Measurements from ENCODE around the gene PAK2.
"Not testable (repeated sequence)": the region's sequence is repeated elsewhere in the genome, so short reads cannot be mapped to it uniquely, and the experiment has no call there.

Gene PAK2

DNA sequence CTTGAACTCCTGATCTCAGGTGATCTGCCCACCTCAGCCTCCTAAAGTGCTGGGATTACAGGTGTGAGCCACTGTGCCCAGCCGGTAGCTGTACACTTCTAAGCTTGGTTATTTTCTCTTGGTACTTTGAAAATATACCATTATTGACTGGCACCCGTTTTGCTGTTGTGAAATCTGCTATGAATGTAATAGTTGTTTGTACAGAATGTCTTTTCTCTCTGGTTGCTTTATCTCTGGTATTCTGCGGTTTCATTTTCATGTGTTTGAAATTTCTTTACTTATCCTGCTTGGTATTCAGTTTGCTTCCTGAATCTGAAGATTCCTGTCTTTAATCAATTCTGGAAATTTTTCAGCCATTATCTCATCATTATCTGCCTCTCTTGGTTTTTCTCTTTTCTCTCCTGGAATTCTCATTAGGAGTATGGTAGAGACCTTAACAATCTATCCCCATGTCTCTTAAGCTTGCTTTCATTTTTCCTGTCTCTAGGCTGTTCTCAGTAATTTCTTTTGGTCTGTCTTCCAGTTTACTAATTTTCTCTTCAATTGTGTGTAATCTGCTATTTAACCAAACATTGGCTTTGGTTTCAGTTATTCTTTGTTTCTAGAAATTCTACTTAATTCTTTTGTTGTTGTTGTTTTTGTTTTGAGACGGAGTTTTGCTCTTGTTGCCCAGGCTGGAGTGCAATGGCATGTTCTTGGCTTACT is 2.8 kb upstream of the PAK2 start:
- DNase-seq (ENCODE audit: low read depth), result no peak

DNA sequence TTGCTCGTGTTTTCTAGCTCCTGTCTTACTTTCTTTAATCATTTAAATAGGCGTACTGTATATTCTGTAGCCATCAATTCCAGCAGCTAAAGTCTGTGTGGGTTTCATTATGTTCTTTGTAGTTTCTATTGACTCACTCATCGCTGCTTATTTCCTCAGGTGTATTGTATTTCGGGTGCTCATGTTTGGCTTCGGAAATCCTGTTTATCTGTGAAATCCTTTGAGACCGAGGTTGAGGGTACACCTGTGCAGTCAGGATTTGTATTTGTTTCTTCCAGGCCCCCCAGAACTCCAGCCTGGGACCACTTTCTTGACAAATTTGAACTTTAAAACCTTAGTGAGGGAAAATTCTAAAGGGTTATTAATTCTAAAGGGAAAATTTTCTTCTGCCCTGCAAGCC is 2.0 kb upstream of the PAK2 start:
- DNase-seq (ENCODE audit: low read depth), result no peak

GRCh38 chr3:196740481-196741248 is 1.0 kb downstream of the PAK2 start:
- DNase-seq (ENCODE audit: low read depth), result peak; percentile 31

DNA sequence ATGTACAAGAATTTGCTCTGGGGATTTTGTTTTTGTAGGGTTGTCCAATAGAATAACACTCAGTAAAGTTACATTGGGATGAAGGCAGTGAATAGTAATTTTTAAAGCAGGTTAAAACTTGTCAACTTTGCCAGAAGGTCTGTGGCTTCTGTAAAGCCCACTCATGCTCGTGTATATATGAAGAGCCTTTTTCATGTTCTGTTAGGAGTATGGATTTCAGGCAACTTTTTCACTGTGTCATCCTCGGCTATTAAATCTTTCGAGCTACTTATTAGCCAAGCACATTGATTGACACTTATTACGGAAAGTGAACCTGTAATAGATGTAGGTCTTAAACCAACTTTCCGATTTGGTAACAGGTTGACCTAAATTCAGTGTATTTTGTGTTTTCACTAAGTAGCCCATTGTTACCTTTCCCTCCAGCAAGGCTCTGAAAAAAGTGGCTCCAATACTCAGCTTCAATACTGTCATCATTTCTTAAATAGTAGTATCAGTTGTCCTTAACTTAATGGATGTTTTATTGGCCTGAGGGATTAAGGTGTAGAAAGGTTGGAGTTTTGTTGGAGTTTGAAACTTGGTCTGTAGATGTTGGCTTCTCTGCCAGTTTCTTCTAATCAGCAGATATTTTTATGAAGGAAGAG is 1.7 kb downstream of the PAK2 start:
- DNase-seq (ENCODE audit: low read depth), result no peak

DNA sequence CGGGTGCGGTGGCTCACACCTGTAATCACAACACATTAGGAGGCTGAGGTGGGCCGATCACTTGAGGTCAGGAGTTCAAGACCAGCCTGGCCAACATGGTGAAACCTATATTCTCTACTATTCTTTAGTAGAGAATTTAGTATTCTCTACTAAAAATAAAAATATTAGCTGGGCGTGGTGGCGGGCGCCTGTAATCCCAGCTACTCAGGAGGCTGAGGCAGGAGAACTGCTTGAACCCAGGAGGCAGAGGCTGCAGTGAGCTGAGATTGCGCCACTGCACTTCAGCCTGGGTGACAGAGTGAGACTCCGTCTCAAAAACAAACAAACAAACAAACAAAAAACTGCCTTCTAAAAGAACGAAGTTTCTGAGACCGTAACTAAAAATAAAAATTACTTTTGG is 3.9 kb downstream of the PAK2 start:
- DNase-seq (ENCODE audit: low read depth), result not testable (repeated sequence)

DNA sequence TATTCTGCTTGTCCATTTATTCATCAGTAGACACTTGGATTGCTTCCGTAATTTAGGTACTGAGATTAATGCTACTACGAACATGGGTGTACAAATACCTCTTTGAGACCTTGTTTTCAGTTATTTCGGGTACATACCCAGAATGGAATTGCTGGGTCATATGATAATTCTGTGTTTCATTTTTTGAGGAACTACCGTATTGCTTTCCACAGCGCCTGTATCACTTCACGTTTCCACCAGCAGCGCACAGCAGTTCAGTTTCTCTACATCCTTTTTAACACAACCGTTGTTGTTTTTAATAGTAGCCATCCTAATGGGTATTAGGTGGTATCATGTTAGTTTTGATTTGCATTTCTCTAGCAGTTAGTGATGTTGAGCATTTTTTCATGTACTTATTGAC is 9.5 kb downstream of the PAK2 start:
- no peak for DNase-seq (ENCODE audit: low read depth)

GRCh38 chr3:196753201-196753600 is 13.5 kb downstream of the PAK2 start:
- DNase-seq (ENCODE audit: low read depth), result no peak

DNA sequence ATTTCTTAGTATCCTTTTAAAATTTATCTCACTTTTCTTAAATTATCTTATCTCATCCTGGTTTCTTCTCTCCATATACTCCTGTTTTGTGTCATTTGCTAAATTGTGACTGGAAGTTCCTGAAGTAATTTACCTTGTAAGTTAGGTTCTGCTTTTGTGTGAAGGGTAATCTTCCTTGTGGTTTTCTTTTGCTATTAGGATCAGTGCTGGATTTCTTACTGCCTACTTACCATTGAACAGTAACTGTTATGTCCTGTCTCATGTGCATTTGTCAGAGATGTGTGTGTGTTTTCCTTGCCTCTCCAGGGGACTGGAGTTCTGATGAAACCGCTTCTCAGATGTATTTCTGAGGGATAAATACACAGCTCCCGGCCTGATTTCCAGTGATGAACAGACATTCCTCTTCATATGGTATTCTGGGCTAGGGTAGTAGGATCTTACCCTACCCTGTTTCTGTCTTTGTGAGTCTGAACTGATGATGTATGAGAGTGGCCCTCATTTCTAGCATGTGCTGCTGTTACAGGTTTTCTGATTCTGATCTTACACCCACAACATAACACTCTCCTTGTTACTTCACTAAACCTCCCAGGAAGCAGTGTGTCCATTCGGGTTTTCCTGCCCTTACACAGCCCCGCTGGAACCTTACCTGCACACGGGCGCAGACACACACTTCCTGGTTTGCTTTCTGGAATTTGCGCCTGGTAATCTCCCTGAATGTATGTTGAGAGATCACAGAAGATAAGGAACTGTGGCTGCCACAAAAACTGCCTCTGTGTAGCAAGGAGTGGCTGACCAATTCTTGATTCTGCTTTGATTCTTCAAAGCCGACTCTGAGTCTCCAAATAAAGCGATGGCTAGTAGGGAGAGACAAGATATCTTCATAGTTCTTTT is 14.7 kb downstream of the PAK2 start:
- DNase-seq (ENCODE audit: low read depth), result no peak

- DNase-seq (ENCODE audit: low read depth), result no peak
Measured at GRCh38 chr3:196756732-196757131, 17.1 kb downstream of the PAK2 start.

- peak; percentile 55 for DNase-seq (ENCODE audit: low read depth)
Measured at GRCh38 chr3:196757876-196758739, 18.5 kb downstream of the PAK2 start.

DNA sequence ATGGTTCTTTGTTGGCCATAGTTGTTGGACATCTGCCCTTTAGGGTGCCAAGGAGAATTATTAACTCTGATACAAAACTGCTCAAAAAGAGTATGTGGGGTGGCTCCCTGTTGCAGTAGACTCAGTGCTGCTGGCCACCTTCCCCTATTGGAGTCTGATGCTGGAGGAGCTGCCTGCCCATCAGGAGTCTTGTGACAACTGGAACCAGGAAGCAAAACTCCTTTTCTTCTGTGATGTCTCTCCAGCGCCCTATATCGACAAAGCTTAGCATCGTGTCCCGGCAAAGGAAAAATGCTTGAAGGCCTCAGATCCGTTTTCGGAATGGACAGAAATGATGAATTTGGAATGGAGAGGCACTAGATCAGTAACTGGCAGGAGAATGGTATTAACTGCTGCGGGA is 23.5 kb downstream of the PAK2 start:
- DNase-seq (ENCODE audit: low read depth), result no peak

- no peak for DNase-seq (ENCODE audit: low read depth)
Measured at GRCh38 chr3:196765454-196765853, 25.8 kb downstream of the PAK2 start.

GRCh38 chr3:196771067-196771466 is 31.4 kb downstream of the PAK2 start:
- no peak for DNase-seq (ENCODE audit: low read depth)

GRCh38 chr3:196772102-196772501 is 32.4 kb downstream of the PAK2 start:
- DNase-seq (ENCODE audit: low read depth), result no peak

DNA sequence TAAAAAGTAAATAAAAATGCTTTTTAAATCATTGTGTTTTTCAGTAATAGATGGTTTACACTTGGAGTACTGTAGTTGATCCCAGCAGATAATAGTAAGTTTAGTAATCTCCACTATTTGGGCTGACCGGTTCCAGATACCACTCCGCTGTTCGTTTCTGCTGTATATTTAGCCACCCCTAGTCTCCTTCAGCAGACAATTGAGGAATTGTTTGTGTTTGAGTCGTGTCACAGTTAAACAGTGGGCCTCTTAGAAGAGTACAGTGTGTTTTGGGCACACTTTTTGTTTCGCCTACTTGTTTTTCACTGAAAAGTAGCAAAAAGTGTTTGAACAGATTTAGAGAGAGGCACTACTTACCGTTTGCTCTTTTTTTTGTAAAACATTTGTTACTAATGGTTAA is 33.2 kb downstream of the PAK2 start:
- DNase-seq (ENCODE audit: low read depth), result no peak

- DNase-seq (ENCODE audit: low read depth), result no peak
Measured at GRCh38 chr3:196774191-196774820, 34.6 kb downstream of the PAK2 start.

DNA sequence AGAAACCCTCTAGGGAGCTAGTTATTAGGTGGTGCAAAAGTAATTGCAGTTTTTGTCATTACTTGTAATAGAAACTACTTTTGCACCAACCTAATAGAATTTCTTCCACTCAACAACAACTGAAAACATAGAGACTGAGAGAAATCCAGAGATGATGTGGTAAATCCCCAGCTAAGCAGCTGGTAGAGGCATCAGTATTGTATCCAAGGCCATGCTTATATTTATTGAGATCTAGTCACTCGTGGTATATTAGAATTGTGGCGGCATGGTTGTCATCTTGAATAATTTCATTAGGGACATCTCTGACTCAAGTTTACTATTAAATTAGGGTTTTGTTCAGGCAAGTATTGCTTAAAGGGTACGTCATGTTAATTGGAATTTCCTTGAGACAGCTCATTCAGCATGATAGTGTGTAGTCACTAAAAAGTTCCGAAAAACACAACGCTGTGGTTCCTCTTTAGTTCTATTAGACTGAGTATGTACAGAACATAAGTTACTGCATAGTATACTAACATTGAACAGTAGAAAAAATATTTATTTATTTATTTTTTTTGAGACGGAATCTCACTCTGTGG is 35.3 kb downstream of the PAK2 start:
- no peak for DNase-seq (ENCODE audit: low read depth)

GRCh38 chr3:196775938-196776337 is 36.3 kb downstream of the PAK2 start:
- no peak for DNase-seq (ENCODE audit: low read depth)

DNA sequence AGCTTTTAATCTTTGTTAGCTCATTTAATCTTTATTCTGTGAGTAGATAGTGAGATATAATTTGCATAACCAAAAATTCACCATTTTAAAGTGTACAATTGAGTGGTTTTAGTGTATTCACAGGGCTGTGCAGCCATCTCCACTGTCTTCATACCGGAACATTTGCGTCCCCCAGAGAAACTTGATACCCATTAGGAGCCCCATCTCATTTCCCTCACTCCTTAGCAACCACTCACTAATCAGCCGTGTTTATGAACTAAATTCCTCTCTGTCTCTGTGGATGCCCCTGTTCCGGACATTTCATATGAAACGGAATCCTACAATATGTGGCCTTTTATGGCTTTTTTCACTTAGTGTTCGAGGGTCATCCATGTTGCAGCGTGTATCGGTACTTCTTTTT is 38.2 kb downstream of the PAK2 start:
- no peak for DNase-seq (ENCODE audit: low read depth)

- DNase-seq (ENCODE audit: low read depth), result no peak
Measured at GRCh38 chr3:196778755-196779154, 39.1 kb downstream of the PAK2 start.
